Measurements from ENCODE around the gene RRP12.

Gene RRP12

GRCh38 chr10:97318772-97319651 is 82.1 kb downstream of the RRP12 start, which contains the start of gene FRAT1:
Gene FRAT1, plus strand, starts transcription at chr10:97319271. Its CDS starts 183 bp downstream, at chr10:97319454.
- in situ Hi-C loops (cut with MboI; ENCODE audit: low sequenced_read_pairs), result no loop called here

GRCh38 chr10:97314671-97315070 is 86.5 kb downstream of the RRP12 start:
- in situ Hi-C loops (cut with MboI; ENCODE audit: low sequenced_read_pairs), result no loop called here

- in situ Hi-C loops (cut with MboI; ENCODE audit: low sequenced_read_pairs), result no loop called here
These were observed 88.2 kb downstream of the RRP12 start for GRCh38 chr10:97312897-97313296.

GRCh38 chr10:97311111-97311626 is 90.0 kb downstream of the RRP12 start:
- in situ Hi-C loops (cut with MboI; ENCODE audit: low sequenced_read_pairs), result no loop called here

GRCh38 chr10:97307866-97308780 is 93.0 kb downstream of the RRP12 start:
- in situ Hi-C loops (cut with MboI; ENCODE audit: low sequenced_read_pairs), result no loop called here

- in situ Hi-C loops (cut with MboI; ENCODE audit: low sequenced_read_pairs), result no loop called here
These were observed 93.7 kb downstream of the RRP12 start for GRCh38 chr10:97307441-97307840.

Measured in HL-60/S4 (cell line).